Adipocyte (in vitro differentiated cells): ENCODE results near the gene LYPD5.
"Not testable (repeated sequence)": the region's sequence is repeated elsewhere in the genome, so short reads cannot be mapped to it uniquely, and the experiment has no call there.

Experiments
- DNase-seq: peaks from one replicate; pipeline ENCODE4 v3.0.0-alpha.2; 2015; ENCODE audit warnings: low read depth
- H3K27me3 ChIP-seq: replicated peaks from 2 replicates; pipeline ENCODE4 v1.7.0; 2013; ENCODE audit warnings: mild to moderate bottlenecking, low read length, moderate library complexity; ENCODE audit not compliant: control insufficient read depth, insufficient read depth
- H3K36me3 ChIP-seq: 2 replicates; pipeline ENCODE4 v1.7.0; 2013; ENCODE audit warnings: low read length, mild to moderate bottlenecking, moderate library complexity; ENCODE audit not compliant: control insufficient read depth, insufficient read depth, severe bottlenecking
- H3K4me1 ChIP-seq: 2 replicates; pipeline ENCODE4 v1.7.0; 2013; ENCODE audit warnings: mild to moderate bottlenecking, low read length, moderate library complexity; ENCODE audit not compliant: control insufficient read depth, insufficient read depth
- H3K4me3 ChIP-seq: 2 replicates; pipeline ENCODE4 v1.7.0; 2013; ENCODE audit warnings: mild to moderate bottlenecking, low read length, moderate library complexity
- H3K9ac ChIP-seq: 2 replicates; pipeline ENCODE4 v1.7.0; 2013; ENCODE audit warnings: mild to moderate bottlenecking, low read length, moderate library complexity
- H3K9me3 ChIP-seq: 2 replicates; pipeline ENCODE4 v1.7.0; 2013; ENCODE audit warnings: mild to moderate bottlenecking, low read length, moderate library complexity; ENCODE audit not compliant: control insufficient read depth

LYPD5 gene

GRCh38 chr19:43802216-43802951, at the start of gene LYPD5:
Gene LYPD5 (minus strand): TSS chr19:43802447. CDS start chr19:43802380, 67 bp downstream.
- Histone ChIP-seq H3K36me3 (no peaks in the 10 kb centered on the region), H3K4me3 (no peak within 1 kb of the TSS), H3K9ac (no peak within 1 kb of the TSS), H3K9me3 (no peaks in the 10 kb centered on the region), H3K27me3 (peaks cover 24% of the 10 kb centered on the region), H3K4me1 (peaks cover 5% of the 10 kb centered on the region)
- no peak for DNase-seq

GRCh38 chr19:43848821-43849220, 46.6 kb upstream of the LYPD5 start:
- Histone ChIP-seq H3K4me3 (peak overlapping the region; percentile 43), H3K36me3 (peaks cover 87% of the 10 kb centered on the region), H3K9me3 (peaks cover 97% of the 10 kb centered on the region), H3K27me3 (no peaks in the 10 kb centered on the region), H3K9ac (no peak overlapping the region), H3K4me1 (no peaks in the 10 kb centered on the region)
- no peak for DNase-seq

- Histone ChIP-seq H3K36me3 (peaks cover 96% of the 10 kb centered on the region), H3K9ac (no peak overlapping the region), H3K4me3 (peak overlapping the region; percentile 43), H3K27me3 (no peaks in the 10 kb centered on the region), H3K4me1 (no peaks in the 10 kb centered on the region), H3K9me3 (peaks cover 99% of the 10 kb centered on the region)
- DNase-seq = no peak
Measured at GRCh38 chr19:43847884-43848283, 45.6 kb upstream of the LYPD5 start.

GRCh38 chr19:43847246-43847645, 45.0 kb upstream of the LYPD5 start:
- Histone ChIP-seq H3K4me1 (no peaks in the 10 kb centered on the region), H3K27me3 (no peaks in the 10 kb centered on the region), H3K4me3 (peak overlapping the region; percentile 43), H3K9ac (no peak overlapping the region), H3K9me3 (peaks cover 99% of the 10 kb centered on the region), H3K36me3 (peaks cover 96% of the 10 kb centered on the region)
- no peak for DNase-seq

GRCh38 chr19:43842007-43842406, 39.8 kb upstream of the LYPD5 start:
- Histone ChIP-seq H3K9ac (no peak overlapping the region), H3K27me3 (no peaks in the 10 kb centered on the region), H3K4me1 (no peaks in the 10 kb centered on the region), H3K9me3 (peaks cover 100% of the 10 kb centered on the region), H3K4me3 (peak overlapping the region; percentile 51), H3K36me3 (peaks cover 99% of the 10 kb centered on the region)
- DNase-seq = no peak

GRCh38 chr19:43839139-43839538, 36.9 kb upstream of the LYPD5 start:
- no peak for DNase-seq
- peaks cover 96% of the 10 kb centered on the region for H3K36me3 ChIP-seq

GRCh38 chr19:43826787-43827754, 24.8 kb upstream of the LYPD5 start, which contains the start of gene ZNF283:
Gene ZNF283 (plus strand): TSS chr19:43827321. CDS start chr19:43833505, 6,184 bp downstream.
- H3K4me3 ChIP-seq = peak within 1 kb of the TSS; percentile 87
- H3K9me3 ChIP-seq = peaks cover under 1% of the 10 kb centered on the region
- peaks cover 9% of the 10 kb centered on the region for H3K4me1 ChIP-seq
- H3K27me3 ChIP-seq = no peaks in the 10 kb centered on the region
- H3K9ac ChIP-seq = peak within 1 kb of the TSS; percentile 80
- peak; percentile 96 for DNase-seq
- peaks cover 33% of the 10 kb centered on the region for H3K36me3 ChIP-seq

More at GRCh38 chr19:43839139-43839538, 36.9 kb upstream of the LYPD5 start:
- Histone ChIP-seq H3K4me3 (peak overlapping the region; percentile 50), H3K4me1 (no peaks in the 10 kb centered on the region), H3K9ac (no peak overlapping the region), H3K27me3 (no peaks in the 10 kb centered on the region), H3K9me3 (peaks cover 95% of the 10 kb centered on the region)

- not testable (repeated sequence) for H3K27me3 ChIP-seq
Measured at GRCh38 chr19:43824572-43824971, 22.3 kb upstream of the LYPD5 start.

GRCh38 chr19:43823856-43824255, 21.6 kb upstream of the LYPD5 start:
- H3K9ac ChIP-seq, H3K36me3 ChIP-seq, H3K9me3 ChIP-seq, H3K4me3 ChIP-seq, H3K27me3 ChIP-seq, DNase-seq: not testable (repeated sequence)
- H3K4me1 ChIP-seq = peaks cover 14% of the 10 kb centered on the region

More at GRCh38 chr19:43824572-43824971, 22.3 kb upstream of the LYPD5 start:
- not testable (repeated sequence) for H3K9me3 ChIP-seq, H3K4me3 ChIP-seq, DNase-seq, H3K9ac ChIP-seq
- Histone ChIP-seq H3K4me1 (peaks cover 14% of the 10 kb centered on the region), H3K36me3 (peaks cover 12% of the 10 kb centered on the region)

GRCh38 chr19:43820884-43821215, 18.6 kb upstream of the LYPD5 start:
- Histone ChIP-seq H3K4me3 (peak overlapping the region; percentile 80), H3K9me3 (no peaks in the 10 kb centered on the region), H3K4me1 (peaks cover 5% of the 10 kb centered on the region), H3K9ac (peak overlapping the region; percentile 10), H3K36me3 (no peaks in the 10 kb centered on the region), H3K27me3 (no peaks in the 10 kb centered on the region)
- no peak for DNase-seq
